ENCODE results near the gene DCTPP1.

Gene DCTPP1

DNA sequence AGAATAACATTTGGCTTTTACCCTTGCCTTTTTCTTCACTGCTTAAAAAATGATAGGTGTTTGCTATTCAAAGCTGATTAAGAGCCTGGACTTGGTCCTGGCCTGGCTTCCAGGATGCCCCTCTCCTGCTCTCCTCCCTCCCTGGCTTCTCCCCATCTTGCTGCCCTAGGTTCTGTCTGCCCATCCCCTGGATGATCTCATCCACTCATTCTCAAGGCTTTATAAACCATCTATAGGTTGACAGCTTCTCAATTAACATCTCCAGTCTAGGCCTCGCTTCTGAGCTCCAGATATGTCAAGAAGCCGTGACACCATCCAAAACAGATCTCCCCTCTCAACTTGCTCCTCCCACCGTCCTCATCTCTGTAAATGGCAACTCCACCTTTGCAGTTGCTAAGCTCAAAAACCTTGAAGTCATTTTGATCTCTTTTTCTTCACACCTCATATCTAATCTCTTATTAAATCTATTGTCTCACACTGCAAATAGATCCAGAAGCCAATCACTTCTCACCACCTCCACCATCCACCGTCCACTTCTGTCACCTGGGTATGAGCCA lies 13.7 kb downstream of the DCTPP1 start:
- H3K9me3 Mint-ChIP-seq, result no peaks in the 10 kb centered on the region
- no peak for DNase-seq
- no peaks in the 10 kb centered on the region for H3K27me3 Mint-ChIP-seq
- H3K4me3 Mint-ChIP-seq, result peak overlapping the region; percentile 3
- CTCF ChIA-PET, result interaction anchor here (0.7 to 1.3 kb wide), 2 partner anchors 182 to 273 kb away, joined by 3 to 4 read pairs; no protein-coding TSS in a partner anchor
- H3K4me1 Mint-ChIP-seq, result peaks cover 38% of the 10 kb centered on the region
- H3K36me3 Mint-ChIP-seq, result peaks cover 24% of the 10 kb centered on the region
- peak overlapping the region; percentile 55 for H3K27ac Mint-ChIP-seq

DNA sequence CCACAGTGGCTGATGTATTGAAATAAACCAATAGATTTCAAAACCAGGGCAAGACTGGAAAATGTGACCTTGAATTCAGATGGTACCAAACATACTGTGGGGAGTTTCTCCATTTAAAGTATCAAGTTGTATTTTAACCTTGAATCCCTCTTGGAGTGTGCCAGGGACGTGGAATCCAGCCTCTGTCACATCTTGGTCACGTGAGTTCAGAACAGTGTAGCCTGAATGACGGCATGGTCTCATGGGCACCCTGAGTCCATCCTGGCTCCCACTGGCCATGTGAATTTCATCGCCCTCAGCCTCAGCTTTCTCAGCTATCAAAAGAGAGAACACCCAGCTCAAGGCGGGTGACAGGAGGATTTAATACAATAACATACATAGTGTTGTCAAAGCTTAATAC lies 15.7 kb downstream of the DCTPP1 start:
- no peak for DNase-seq
- no peaks in the 10 kb centered on the region for H3K9me3 Mint-ChIP-seq
- peaks cover 16% of the 10 kb centered on the region for H3K36me3 Mint-ChIP-seq
- no peak overlapping the region for H3K4me3 Mint-ChIP-seq
- CTCF ChIA-PET, result interaction anchor here (1.1 to 1.2 kb wide), 2 partner anchors 16 to 202 kb away, joined by 3 to 4 read pairs; partner anchors contain the start of gene DCTPP1
- H3K4me1 Mint-ChIP-seq, result peaks cover 37% of the 10 kb centered on the region
- H3K27ac Mint-ChIP-seq, result no peak overlapping the region
- no peaks in the 10 kb centered on the region for H3K27me3 Mint-ChIP-seq

DNA sequence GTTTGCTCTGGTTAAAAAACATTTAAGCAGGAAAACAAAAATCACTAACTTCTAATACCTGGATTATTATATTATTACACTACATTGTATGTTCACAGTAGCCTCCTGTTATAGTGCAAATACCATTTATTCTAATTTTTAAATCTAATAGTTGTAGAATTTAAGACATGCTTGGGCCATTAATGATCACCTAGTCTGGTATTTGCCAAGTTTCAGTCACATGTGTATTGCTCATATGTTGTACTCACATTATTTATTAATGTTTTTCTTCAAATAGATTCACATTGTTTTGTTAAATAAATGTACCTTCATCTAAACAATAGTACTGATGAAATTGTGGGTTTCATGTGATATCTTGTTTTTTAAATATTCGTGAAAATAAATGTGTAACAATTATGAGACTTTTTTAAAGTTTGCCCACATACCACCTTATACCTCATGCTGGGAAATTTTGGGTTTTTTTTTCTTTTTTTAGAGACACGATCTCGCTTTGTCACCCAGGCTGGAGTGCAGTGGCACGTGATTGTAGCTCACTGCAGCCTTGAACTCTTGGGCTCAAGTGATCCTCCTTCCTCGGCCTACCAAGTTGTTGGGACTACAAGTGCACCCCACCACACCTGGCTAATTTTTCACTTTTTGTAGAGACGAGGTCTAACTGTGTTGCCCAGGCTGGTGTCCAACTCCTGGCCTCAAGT lies 16.6 kb downstream of the DCTPP1 start:
- H3K4me1 Mint-ChIP-seq, result peaks cover 38% of the 10 kb centered on the region
- CTCF ChIA-PET, result no interaction called here
- DNase-seq, result no peak
- H3K27ac Mint-ChIP-seq, result no peak overlapping the region
- no peaks in the 10 kb centered on the region for H3K9me3 Mint-ChIP-seq
- H3K4me3 Mint-ChIP-seq, result no peak overlapping the region
- H3K27me3 Mint-ChIP-seq, result no peaks in the 10 kb centered on the region
- H3K36me3 Mint-ChIP-seq, result peaks cover 16% of the 10 kb centered on the region

DNA sequence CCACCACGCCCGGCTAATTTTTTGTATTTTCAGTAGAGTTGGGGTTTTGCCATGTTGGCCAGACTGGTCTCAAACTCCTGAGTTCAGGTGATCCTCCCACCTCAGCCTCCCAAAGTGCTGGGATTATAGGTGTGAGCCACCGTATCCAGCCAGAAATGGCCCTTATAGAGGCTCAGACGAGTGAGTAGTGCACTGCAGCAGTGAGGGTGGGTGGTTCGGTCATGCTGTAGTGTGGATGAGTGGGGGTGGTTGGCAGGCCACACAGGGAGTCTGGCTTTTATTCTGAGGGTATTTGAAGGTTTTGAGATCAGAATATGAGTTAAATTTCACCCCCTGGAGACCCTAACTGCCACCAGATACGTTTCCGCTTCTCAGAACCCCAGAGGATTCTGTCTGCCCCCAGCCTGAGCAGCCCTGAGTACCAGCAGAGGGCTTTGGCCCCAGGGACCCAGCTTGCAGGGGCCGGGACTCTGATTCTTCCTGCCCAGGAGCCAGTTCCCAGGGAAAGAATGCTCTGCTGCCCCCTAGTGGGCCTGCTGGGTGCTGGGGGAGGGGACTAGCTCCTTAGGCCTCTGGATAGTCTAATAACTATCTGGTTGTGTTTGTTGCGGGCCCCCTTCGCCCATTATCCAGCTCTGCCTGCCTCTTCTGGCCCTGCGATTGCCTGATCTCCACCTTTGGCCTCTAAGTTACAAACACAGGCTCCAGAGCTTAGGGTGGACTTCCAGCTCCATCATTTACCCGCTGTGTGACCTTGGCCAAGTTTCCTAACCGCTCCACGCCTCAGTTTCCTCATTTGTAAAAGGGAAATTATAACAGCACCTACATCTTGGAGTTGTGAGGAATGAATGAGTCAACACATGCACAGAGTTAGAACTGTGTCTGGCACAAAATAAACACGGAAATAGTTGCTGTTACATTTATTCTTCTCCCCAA lies 20.4 kb downstream of the DCTPP1 start:
- peak; percentile 95 for DNase-seq
- H3K27me3 Mint-ChIP-seq, result peaks cover 5% of the 10 kb centered on the region
- peaks cover 31% of the 10 kb centered on the region for H3K4me1 Mint-ChIP-seq
- H3K4me3 Mint-ChIP-seq, result no peak overlapping the region
- H3K9me3 Mint-ChIP-seq, result no peaks in the 10 kb centered on the region
- peaks cover 14% of the 10 kb centered on the region for H3K36me3 Mint-ChIP-seq
- H3K27ac Mint-ChIP-seq, result no peak overlapping the region
- CTCF ChIA-PET, result interaction anchor here (0.6 to 2.5 kb wide), 29 partner anchors 9 to 377 kb away, joined by 3 to 19 read pairs (median 4); partner anchors contain the start of genes CD2BP2, TBX6, ZNF48 and ZNF688

DNA sequence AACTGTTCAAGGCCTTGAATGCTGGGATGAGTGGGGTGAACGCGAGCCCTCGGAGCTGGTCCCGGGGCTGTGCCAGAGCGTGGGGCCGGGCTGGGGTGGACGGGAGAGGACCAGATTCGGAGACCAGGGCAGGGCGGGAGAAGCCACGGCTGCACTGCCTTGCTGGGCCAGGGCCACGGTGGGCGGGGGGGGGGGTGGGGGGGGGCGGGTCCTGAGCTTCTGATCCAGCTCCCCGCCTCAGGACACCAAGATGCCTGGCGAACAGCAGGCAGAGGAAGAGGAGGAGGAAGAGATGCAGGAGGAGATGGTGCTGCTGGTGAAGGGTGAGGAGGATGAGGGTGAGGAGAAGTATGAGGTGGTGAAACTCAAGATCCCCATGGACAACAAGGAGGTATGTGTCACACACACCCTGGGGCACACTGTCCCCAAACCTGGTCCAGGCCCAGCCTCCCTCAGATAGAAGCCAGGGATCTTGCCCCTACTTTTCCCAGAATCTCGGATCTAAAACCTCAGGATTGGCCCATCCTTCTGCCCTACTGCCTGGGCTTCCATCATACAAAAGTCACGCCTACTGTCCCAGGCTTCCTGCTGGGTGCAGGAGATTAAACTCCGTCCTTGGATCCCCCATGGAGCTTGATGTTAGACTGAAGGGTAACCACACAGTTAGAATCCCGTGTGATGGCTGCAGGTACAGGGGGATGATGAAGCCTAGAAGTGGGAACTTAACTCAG lies 21.9 kb downstream of the DCTPP1 start:
- no peak for DNase-seq
- CTCF ChIA-PET, result interaction anchor here (1.0 to 2.5 kb wide), 11 partner anchors 10 to 316 kb away, joined by 3 to 19 read pairs (median 4); partner anchors contain the start of genes TBX6 and ZNF48
- Mint-ChIP-seq H3K4me1 (peaks cover 31% of the 10 kb centered on the region), H3K27ac (peak overlapping the region; percentile 71), H3K27me3 (peaks cover 16% of the 10 kb centered on the region), H3K4me3 (peak overlapping the region; percentile 81), H3K36me3 (peaks cover 8% of the 10 kb centered on the region), H3K9me3 (no peaks in the 10 kb centered on the region)

DNA sequence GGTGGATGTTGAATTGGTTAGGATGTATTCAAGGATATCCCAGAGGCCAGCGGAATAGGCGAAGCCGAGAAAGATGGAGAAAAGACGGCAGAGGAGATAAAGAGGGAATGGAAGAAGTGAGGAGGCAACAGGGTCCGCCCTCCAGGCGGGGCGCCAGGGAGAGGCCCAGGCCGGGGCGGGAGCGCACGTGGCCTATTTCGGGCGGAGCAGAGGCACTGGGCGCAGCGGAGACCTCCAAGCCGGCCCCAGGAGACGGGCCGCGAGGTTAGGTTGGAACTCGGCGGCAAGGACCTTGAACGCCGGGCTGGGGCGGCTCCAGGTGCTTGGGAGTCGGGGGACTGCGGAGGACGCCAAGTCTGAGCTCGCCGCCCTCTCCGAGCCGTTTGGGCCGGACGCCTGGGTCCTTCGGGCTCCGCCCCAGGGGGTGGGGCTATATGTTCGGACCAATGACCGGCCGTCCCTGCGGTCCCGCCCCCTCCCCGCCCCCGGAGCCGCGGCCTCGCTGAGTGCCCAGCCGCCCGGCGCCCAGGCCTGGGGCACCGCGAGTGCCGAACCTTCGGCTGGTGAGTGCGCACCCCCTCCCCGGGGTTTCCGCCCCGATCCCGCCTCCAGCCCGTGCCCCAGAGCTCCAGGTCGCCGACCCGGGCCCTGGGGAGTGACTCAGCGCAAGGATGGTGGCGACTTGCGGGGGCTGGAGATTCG lies 22.6 kb downstream of the DCTPP1 start, which contains the start of gene ZNF771:
Gene ZNF771, plus strand, starts transcription at position 505 of the 702 bp plus-strand sequence. CDS start 448 bp downstream, outside the sequence.
- Mint-ChIP-seq H3K4me1 (peaks cover 30% of the 10 kb centered on the region), H3K27me3 (peaks cover 23% of the 10 kb centered on the region), H3K36me3 (peaks cover 7% of the 10 kb centered on the region), H3K4me3 (peak within 1 kb of the TSS; percentile 81), H3K27ac (peak within 1 kb of the TSS; percentile 88), H3K9me3 (no peaks in the 10 kb centered on the region)
- CTCF ChIA-PET, result interaction anchor here (0.9 to 1.7 kb wide), 9 partner anchors 10 to 315 kb away, joined by 3 to 6 read pairs (median 3); partner anchors contain the start of gene ZNF48
- DNase-seq, result peak; percentile 94

DNA sequence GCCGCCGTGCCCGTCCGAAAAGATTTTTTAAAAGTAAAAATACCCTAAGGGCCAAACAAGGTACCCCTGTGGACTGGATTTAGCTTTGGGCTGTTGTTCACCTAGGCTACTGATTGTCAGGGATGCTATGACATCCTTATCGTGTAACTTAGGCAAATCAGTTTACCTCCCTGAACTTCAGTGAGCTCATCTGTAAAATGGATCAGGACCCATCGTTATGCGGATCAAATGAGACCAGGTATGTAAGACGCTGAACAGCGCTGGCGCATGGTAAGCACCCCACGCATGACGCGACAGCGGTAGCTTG lies 23.1 kb downstream of the DCTPP1 start:
- Mint-ChIP-seq H3K9me3 (no peaks in the 10 kb centered on the region), H3K27ac (peak overlapping the region; percentile 88), H3K36me3 (peaks cover 2% of the 10 kb centered on the region), H3K4me1 (peaks cover 26% of the 10 kb centered on the region), H3K4me3 (peak overlapping the region; percentile 81), H3K27me3 (peaks cover 25% of the 10 kb centered on the region)
- DNase-seq, result no peak
- CTCF ChIA-PET, result interaction anchor here (0.9 to 1.7 kb wide), 8 partner anchors 11 to 314 kb away, joined by 3 to 6 read pairs (median 4); partner anchors contain the start of gene ZNF48

DNA sequence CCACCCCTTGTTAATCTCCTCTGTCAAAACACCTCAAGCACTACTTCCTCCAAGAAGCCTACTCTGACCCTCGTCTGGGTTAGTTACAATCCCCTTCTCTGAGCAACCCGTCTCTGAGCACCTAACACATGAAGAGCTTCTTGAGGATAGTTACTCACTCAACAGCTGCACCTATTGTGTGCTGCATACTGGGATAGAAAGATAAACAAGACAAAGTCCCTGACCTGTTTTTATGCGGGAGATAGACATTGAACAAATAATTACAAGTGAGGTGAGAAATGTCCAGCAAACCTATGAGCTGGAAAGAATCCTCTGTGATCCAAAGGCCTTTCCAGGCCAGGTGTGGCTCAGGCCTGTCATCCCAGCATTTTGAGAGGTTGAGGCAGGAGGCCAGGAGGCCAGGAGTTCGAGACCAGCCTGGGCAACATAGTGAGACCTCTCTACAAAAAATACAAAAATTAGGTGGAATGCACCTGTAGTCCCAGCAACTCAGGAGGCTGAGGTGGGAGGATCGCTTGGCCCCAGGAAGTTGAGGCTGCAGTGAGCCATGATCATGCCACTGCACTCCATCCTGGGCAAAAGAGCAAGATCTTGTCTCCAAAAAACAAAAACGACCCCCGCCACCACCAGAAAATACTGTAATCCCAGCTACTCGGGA lies 27.9 kb downstream of the DCTPP1 start:
- H3K27me3 Mint-ChIP-seq, result peaks cover 34% of the 10 kb centered on the region
- H3K4me1 Mint-ChIP-seq, result peaks cover 33% of the 10 kb centered on the region
- peaks cover 17% of the 10 kb centered on the region for H3K36me3 Mint-ChIP-seq
- no peak overlapping the region for H3K27ac Mint-ChIP-seq
- DNase-seq, result no peak
- CTCF ChIA-PET, result interaction anchor here (1.1 kb wide), 1 partner anchor 19 kb away, joined by 4 read pairs; no protein-coding TSS in a partner anchor
- no peaks in the 10 kb centered on the region for H3K9me3 Mint-ChIP-seq
- peak overlapping the region; percentile 78 for H3K4me3 Mint-ChIP-seq

DNA sequence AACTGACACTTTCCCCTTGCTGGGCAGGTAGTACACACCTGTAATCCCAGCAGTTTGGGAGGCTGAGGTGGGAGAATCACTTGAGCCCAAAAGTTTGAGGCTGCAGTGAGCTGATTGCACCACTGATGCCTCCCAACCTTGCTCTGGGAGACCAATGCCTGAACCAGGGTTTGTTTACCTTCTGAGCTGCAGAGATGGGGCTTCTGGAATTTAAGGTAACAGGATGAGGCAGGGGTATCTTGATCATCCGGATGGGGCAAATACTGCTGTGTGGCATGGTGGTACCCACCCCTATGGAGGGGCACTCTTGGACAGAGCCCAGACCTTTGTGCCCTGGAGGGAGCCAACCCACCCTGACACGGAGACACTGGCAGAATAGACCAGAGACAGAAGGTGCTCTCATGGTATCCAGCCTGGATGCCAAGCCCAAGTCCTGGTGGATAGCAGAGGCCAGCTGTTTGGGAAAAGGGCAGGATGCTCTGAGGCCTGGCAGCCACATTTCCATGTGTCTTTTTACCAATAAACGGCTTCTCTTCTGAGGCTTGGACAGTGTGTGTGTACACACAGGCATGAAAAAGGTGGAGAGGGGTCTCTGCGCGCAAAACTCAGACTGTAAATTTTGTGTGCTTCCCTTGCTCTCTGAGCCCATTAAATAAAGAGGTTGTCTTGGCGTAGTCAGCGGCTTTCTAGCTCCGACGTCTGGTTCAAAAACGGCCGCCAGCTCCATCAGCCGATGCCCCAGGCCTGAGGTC lies 30.2 kb downstream of the DCTPP1 start:
- Mint-ChIP-seq H3K9me3 (no peaks in the 10 kb centered on the region), H3K36me3 (peaks cover 24% of the 10 kb centered on the region), H3K27ac (peak overlapping the region; percentile 42), H3K4me1 (peaks cover 41% of the 10 kb centered on the region), H3K4me3 (peak overlapping the region; percentile 78), H3K27me3 (peaks cover 31% of the 10 kb centered on the region)
- no peak for DNase-seq
- CTCF ChIA-PET, result interaction anchor here (1.6 kb wide), 1 partner anchor 10 kb away, joined by 7 read pairs; no protein-coding TSS in a partner anchor

DNA sequence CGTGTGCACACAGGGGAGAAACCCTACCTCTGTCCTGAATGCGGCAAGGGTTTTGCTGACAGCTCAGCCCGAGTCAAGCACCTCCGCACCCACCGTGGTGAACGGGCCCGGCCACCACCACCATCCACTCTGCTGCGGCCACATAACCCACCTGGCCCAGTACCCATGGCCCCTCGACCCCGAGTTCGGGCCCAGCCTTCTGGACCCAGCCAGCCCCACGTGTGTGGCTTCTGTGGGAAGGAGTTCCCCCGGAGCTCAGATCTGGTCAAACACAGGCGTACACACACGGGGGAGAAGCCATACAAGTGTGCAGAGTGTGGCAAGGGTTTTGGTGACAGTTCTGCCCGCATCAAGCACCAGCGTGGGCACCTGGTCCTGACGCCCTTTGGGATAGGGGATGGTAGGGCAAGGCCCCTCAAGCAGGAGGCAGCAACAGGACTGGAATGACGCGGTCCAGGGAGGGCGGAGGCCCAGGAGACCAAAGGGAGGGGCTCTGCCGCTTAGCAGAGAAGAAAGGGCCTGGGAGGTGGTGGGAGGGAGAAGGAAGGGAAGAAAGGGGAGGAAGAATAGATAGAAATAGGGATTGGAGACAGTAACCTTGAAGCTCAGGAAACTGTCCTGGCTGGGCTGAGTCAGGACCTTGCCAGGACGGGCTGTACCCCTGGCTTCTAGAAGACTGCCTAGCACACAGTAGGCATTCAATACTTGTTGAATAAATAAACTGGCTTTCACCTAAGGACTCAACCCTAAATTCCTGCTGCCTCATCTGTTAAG lies 31.0 kb downstream of the DCTPP1 start:
- Mint-ChIP-seq H3K36me3 (peaks cover 24% of the 10 kb centered on the region), H3K27me3 (peaks cover 24% of the 10 kb centered on the region), H3K4me1 (peaks cover 48% of the 10 kb centered on the region), H3K27ac (no peak overlapping the region), H3K4me3 (peak overlapping the region; percentile 49), H3K9me3 (no peaks in the 10 kb centered on the region)
- no peak for DNase-seq
- CTCF ChIA-PET, result interaction anchor here (1.6 kb wide), 1 partner anchor 11 kb away, joined by 7 read pairs; no protein-coding TSS in a partner anchor

DNA sequence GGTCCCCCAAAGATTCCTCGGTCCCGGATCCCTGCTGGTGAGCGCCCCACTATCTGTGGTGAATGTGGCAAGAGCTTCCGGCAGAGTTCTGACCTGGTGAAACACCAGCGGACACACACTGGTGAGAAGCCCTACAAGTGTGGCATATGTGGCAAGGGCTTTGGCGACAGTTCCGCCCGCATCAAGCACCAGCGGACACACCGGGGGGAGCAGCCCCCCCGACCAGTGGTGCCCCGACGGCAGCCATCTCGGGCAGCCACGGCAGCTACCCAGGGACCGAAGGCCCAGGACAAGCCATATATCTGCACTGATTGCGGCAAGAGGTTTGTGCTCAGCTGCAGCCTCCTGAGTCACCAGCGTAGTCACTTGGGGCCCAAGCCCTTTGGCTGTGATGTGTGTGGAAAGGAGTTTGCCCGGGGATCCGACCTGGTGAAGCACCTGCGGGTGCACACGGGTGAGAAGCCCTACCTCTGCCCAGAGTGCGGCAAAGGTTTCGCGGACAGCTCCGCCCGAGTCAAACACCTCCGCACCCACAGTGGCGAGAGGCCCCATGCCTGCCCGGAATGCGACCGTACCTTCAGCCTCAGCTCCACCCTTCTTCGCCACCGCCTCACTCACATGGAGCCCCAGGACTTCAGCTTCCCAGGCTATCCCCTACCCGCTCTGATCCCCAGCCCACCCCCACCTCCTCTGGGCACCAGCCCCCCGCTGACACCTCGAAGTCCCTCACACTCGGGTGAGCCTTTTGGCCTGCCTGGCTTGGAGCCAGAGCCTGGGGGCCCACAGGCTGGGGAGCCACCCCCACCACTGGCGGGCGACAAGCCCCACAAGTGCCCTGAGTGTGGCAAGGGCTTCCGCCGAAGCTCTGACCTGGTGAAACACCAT lies 31.8 kb downstream of the DCTPP1 start:
- Mint-ChIP-seq H3K36me3 (peaks cover 24% of the 10 kb centered on the region), H3K27me3 (peaks cover 19% of the 10 kb centered on the region), H3K4me1 (peaks cover 48% of the 10 kb centered on the region), H3K27ac (no peak overlapping the region), H3K9me3 (no peaks in the 10 kb centered on the region), H3K4me3 (no peak overlapping the region)
- CTCF ChIA-PET, result no interaction called here
- DNase-seq, result no peak
